Neural progenitor cell (in vitro differentiated cells): ENCODE measurements around the gene EDEM1. TPM values are rescaled to one million over a fixed set of nuclear protein-coding genes. Genes with fewer than 3 reads are reported as not detected.

Source experiments
- DNase-seq: peaks from one replicate; pipeline ENCODE4 v3.0.0-alpha.2; 2016; ENCODE audit warnings: low spot score
- H2AFZ ChIP-seq: fragments of 200-600 bp; sonication (generic); replicated peaks from 2 replicates; pipeline ENCODE4 v1.6.1; 2016; ENCODE audit warnings: antibody characterized with exemption
- H3F3A ChIP-seq: fragments of 200-600 bp; sonication (generic); 2 replicates; pipeline ENCODE4 v1.6.1; 2016; ENCODE audit warnings: antibody characterized with exemption, low read depth
- H3K27ac ChIP-seq: fragments of 200-600 bp; sonication (generic); 2 replicates; pipeline ENCODE4 v1.5.1; 2016; ENCODE audit warnings: mild to moderate bottlenecking
- H3K27me3 ChIP-seq: fragments of 200-600 bp; sonication (generic); 2 replicates; pipeline ENCODE4 v1.6.1; 2016; ENCODE audit warnings: mild to moderate bottlenecking, moderate library complexity
- H3K36me3 ChIP-seq: fragments of 200-600 bp; sonication (generic); 2 replicates; pipeline ENCODE4 v1.5.1; 2016
- H3K4me1 ChIP-seq: fragments of 200-600 bp; sonication (generic); 2 replicates; pipeline ENCODE4 v1.6.1; 2016; ENCODE audit warnings: mixed run types
- H3K4me2 ChIP-seq: fragments of 200-600 bp; sonication (generic); 2 replicates; pipeline ENCODE4 v1.6.1; 2016
- H3K4me3 ChIP-seq: fragments of 200-600 bp; sonication (generic); 2 replicates; pipeline ENCODE4 v1.5.1; 2016
- H3K79me2 ChIP-seq: fragments of 200-600 bp; sonication (generic); 2 replicates; pipeline ENCODE4 v1.6.1; 2016; ENCODE audit warnings: low read depth
- H3K9ac ChIP-seq: fragments of 200-600 bp; sonication (generic); 2 replicates; pipeline ENCODE4 v1.6.1; 2016
- H3K9me3 ChIP-seq: fragments of 200-600 bp; sonication (generic); 2 replicates; pipeline ENCODE4 v1.5.1; 2016; ENCODE audit warnings: low read depth
- H4K20me1 ChIP-seq: fragments of 200-600 bp; sonication (generic); 2 replicates; pipeline ENCODE4 v1.6.1; 2016; ENCODE audit warnings: low read depth
- H3K27ac Mint-ChIP-seq: 3 replicates; pipeline ENCODE4 v1.8.0; 2021; ENCODE audit warnings: mixed read lengths
- H3K27me3 Mint-ChIP-seq: 2 replicates; pipeline ENCODE4 v1.8.0; 2022; ENCODE audit warnings: low read depth, mild to moderate bottlenecking, inconsistent platforms, moderate library complexity, mixed read lengths; ENCODE audit not compliant: insufficient read depth
- H3K36me3 Mint-ChIP-seq: 3 replicates; pipeline ENCODE4 v1.8.0; 2021; ENCODE audit warnings: mixed read lengths
- H3K4me1 Mint-ChIP-seq: 3 replicates; pipeline ENCODE4 v1.8.0; 2021; ENCODE audit warnings: mixed read lengths
- H3K4me3 Mint-ChIP-seq: 3 replicates; pipeline ENCODE4 v1.8.0; 2021; ENCODE audit warnings: mild to moderate bottlenecking, moderate library complexity, mixed read lengths
- H3K9me3 Mint-ChIP-seq: 3 replicates; pipeline ENCODE4 v1.8.0; 2020; ENCODE audit warnings: mixed read lengths
- CTCF ChIP-seq: fragments of 200-600 bp; sonication (generic); IDR thresholded peaks from 2 replicates; pipeline ENCODE4 v1.5.1; 2017; ENCODE audit warnings: antibody characterized with exemption, mild to moderate bottlenecking
- EZH2 ChIP-seq: fragments of 200-600 bp; sonication (generic); IDR thresholded peaks from 2 replicates; pipeline ENCODE4 v1.6.1; 2017; ENCODE audit warnings: antibody characterized with exemption, mild to moderate bottlenecking, moderate library complexity
- EZH2phosphoT487 ChIP-seq: fragments of 200-600 bp; sonication (generic); IDR thresholded peaks from 2 replicates; pipeline ENCODE4 v1.6.1; 2017; ENCODE audit warnings: antibody characterized with exemption
- total RNA-seq: library from RNA; depleted of rRNA; stranded (reverse); fragments of >200 nt; gene quantifications from 2 replicates; pipeline ENCODE4 v1.2.3, GENCODE V29; 2015; ENCODE audit warnings: low replicate concordance

EDEM1 gene
- total RNA-seq, 1 donor from 2014 or later, result 11.8 TPM

GRCh38 chr3:5222283-5223005 lies 34.9 kb downstream of the EDEM1 start:
- Histone ChIP-seq H2AFZ (no peak overlapping the region), H3K9me3 (no peaks in the 10 kb centered on the region), H3K79me2 (no peaks in the 10 kb centered on the region), H3K27me3 (no peaks in the 10 kb centered on the region), H3K36me3 (no peaks in the 10 kb centered on the region), H3K9ac (no peak overlapping the region), H3K4me2 (peak overlapping the region; percentile 22), H3K27ac (no peak overlapping the region), H3K4me3 (no peak overlapping the region), H4K20me1 (no peaks in the 10 kb centered on the region), H3F3A (peaks cover 21% of the 10 kb centered on the region), H3K4me1 (peaks cover 33% of the 10 kb centered on the region)
- no peak overlapping the region for H3K4me3 Mint-ChIP-seq
- DNase-seq, result no peak
- H3K4me1 Mint-ChIP-seq, result peaks cover 8% of the 10 kb centered on the region
- no peak for TF ChIP-seq CTCF
- peaks cover 1% of the 10 kb centered on the region for H3K27me3 Mint-ChIP-seq
- no peak overlapping the region for H3K27ac Mint-ChIP-seq
- H3K9me3 Mint-ChIP-seq, result no peaks in the 10 kb centered on the region
- H3K36me3 Mint-ChIP-seq, result no peaks in the 10 kb centered on the region

GRCh38 chr3:5226783-5227182 lies 39.3 kb downstream of the EDEM1 start:
- Mint-ChIP-seq H3K9me3 (no peaks in the 10 kb centered on the region), H3K27ac (no peak overlapping the region), H3K4me1 (no peaks in the 10 kb centered on the region), H3K4me3 (no peak overlapping the region), H3K36me3 (no peaks in the 10 kb centered on the region), H3K27me3 (peaks cover 4% of the 10 kb centered on the region)
- H3K27me3 ChIP-seq, result no peaks in the 10 kb centered on the region
- no peak for DNase-seq
- H3K4me3 ChIP-seq, result no peak overlapping the region
- H3K79me2 ChIP-seq, result no peaks in the 10 kb centered on the region
- H3K9me3 ChIP-seq, result no peaks in the 10 kb centered on the region
- H3K27ac ChIP-seq, result no peak overlapping the region
- no peak for TF ChIP-seq EZH2
- TF ChIP-seq CTCF, result peak; percentile 60
- TF ChIP-seq EZH2phosphoT487, result no peak
- peaks cover 4% of the 10 kb centered on the region for H3F3A ChIP-seq
- peaks cover 7% of the 10 kb centered on the region for H3K4me1 ChIP-seq
- H3K9ac ChIP-seq, result no peak overlapping the region
- H2AFZ ChIP-seq, result no peak overlapping the region
- no peaks in the 10 kb centered on the region for H3K36me3 ChIP-seq
- no peaks in the 10 kb centered on the region for H4K20me1 ChIP-seq
- no peak overlapping the region for H3K4me2 ChIP-seq

DNA sequence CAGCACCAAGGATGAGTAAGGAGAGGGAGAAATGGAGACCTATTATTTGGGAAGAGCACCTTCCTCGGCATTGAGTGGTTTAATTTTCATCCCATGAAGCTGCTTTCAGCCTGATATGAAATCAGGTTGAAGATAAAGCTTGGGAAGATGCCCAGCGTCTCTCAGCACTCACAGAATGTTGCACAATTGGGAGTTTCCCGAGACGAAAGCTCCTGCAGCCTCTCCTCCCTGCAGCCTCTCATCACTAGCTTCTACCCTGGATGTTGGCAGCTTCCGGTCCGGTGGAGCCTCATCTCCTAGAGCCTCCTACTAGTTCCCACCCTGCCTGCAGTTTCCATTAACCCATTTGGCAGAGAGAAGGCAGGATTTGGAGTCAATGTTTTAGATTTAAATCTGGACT lies 40.3 kb downstream of the EDEM1 start:
- H3K27me3 Mint-ChIP-seq, result peaks cover 4% of the 10 kb centered on the region
- Histone ChIP-seq H3K4me3 (no peak overlapping the region), H3K79me2 (no peaks in the 10 kb centered on the region), H3K27me3 (no peaks in the 10 kb centered on the region), H3K9me3 (no peaks in the 10 kb centered on the region), H3K4me2 (no peak overlapping the region), H2AFZ (no peak overlapping the region), H3K4me1 (peaks cover 4% of the 10 kb centered on the region), H3K27ac (no peak overlapping the region), H3K36me3 (no peaks in the 10 kb centered on the region), H4K20me1 (no peaks in the 10 kb centered on the region), H3K9ac (no peak overlapping the region), H3F3A (no peaks in the 10 kb centered on the region)
- TF ChIP-seq CTCF, result no peak
- no peak for TF ChIP-seq EZH2
- no peak for TF ChIP-seq EZH2phosphoT487
- H3K9me3 Mint-ChIP-seq, result no peaks in the 10 kb centered on the region
- no peaks in the 10 kb centered on the region for H3K36me3 Mint-ChIP-seq
- DNase-seq, result no peak
- H3K27ac Mint-ChIP-seq, result no peak overlapping the region
- H3K4me3 Mint-ChIP-seq, result no peak overlapping the region
- no peaks in the 10 kb centered on the region for H3K4me1 Mint-ChIP-seq
